22Rv1 (cell line): ENCODE results near the gene POLN.
A peak's percentile ranks its signal among the peaks of the same experiment; 100 is the strongest.

Source experiments
- H3K27ac ChIP-seq: fragments of 450-650 bp; 2 replicates; pipeline ENCODE4 v1.5.1; 2017
- ZFX ChIP-seq: fragments of 450-650 bp; IDR thresholded peaks from 2 replicates; pipeline ENCODE4 v1.6.1; 2017; ENCODE audit warnings: antibody characterized with exemption, borderline replicate concordance
- TF ChIP-seq, protein P1 (sequence below): fragments of 450-650 bp; IDR thresholded peaks from 2 replicates; pipeline ENCODE4 v1.5.1; 2017; ENCODE audit warnings: mild to moderate bottlenecking

The POLN gene

DNA sequence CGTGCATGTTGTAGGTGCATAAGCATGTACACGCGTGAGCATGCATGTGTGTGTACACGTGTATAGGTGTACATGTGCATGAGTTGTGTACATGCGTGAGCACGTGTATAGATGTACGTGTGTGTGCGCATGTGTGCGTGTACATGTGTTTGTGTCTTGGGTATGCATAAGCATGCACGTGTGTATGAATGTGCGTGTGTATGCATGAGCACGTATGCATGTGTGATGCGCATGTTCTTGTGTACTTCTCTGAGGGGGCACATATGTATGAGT is 173.8 kb downstream of the POLN start:
- TF ChIP-seq ZFX: no peak
- TF ChIP-seq, protein P1, sequence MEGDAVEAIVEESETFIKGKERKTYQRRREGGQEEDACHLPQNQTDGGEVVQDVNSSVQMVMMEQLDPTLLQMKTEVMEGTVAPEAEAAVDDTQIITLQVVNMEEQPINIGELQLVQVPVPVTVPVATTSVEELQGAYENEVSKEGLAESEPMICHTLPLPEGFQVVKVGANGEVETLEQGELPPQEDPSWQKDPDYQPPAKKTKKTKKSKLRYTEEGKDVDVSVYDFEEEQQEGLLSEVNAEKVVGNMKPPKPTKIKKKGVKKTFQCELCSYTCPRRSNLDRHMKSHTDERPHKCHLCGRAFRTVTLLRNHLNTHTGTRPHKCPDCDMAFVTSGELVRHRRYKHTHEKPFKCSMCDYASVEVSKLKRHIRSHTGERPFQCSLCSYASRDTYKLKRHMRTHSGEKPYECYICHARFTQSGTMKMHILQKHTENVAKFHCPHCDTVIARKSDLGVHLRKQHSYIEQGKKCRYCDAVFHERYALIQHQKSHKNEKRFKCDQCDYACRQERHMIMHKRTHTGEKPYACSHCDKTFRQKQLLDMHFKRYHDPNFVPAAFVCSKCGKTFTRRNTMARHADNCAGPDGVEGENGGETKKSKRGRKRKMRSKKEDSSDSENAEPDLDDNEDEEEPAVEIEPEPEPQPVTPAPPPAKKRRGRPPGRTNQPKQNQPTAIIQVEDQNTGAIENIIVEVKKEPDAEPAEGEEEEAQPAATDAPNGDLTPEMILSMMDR: no peak
- H3K27ac ChIP-seq: no peak overlapping the region

DNA sequence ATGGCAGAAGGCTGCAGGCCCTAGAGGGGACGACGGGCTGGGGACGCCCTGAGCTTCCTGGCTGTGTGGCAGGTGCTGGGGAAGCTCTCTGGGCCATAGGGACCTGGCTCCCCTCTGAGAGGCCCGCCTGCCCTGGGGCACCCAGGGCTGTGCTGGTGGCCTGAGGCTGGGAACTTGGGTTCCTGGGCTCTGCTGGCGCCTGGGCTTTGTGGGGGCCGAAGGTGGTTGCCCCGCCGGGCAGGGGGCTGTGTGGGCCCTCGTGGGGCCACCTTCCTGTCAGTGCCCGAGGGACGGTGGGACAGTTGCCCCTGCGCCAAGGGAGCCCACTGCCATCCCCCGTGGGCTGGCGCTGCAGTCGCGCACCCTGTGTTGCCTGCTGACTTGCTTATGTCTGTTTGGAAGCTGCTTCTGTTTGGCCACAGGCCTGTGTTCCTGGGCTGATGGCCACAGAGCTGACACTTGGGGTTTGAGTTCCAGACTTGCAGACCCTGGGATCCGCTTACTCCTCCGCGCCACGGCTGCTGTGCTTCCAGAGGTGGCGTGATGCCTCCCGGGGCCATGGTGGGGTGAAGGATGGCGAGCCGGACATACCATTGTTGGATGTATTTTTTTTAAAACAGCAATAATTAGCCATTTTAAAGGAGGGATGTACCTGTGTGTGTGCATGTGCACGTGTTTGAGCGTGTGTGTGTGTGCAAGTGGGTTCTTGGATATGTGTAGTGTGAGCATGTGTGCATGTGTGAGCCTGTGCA is 174.3 kb downstream of the POLN start:
- no peak overlapping the region for H3K27ac ChIP-seq
- TF ChIP-seq ZFX: no peak

GRCh38 chr4:2066571-2067445 is 175.1 kb downstream of the POLN start:
- no peak overlapping the region for H3K27ac ChIP-seq

DNA sequence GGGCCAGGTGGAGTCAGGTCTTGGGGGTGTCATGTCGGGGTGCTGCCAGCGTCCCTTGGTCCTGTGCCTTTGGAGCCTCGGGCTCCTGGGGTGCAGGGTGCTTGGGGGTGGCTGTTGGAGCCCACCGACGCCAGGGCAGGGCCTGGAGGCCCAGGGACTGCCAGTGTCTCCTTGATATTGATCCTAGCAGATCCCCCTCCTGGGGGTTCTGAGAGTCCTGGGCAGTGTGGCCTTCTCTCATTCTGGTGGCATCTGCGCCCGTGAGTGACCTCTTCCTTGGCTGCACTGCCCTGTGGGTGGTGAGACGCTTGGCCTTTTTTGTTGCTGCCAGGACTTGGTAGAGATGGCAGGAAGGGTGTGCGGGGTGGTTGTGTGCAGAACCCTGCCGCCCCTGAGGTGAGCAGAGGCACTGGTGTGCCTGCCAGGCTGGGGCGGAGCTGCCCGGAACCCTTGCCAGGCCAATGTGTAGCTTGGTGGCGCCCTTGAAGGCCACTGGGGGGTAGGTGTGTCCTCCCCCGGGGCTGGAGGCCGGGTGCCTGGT is 175.8 kb downstream of the POLN start:
- H3K27ac ChIP-seq: no peak overlapping the region
- TF ChIP-seq, protein P1: no peak
- TF ChIP-seq ZFX: no peak

More at GRCh38 chr4:2066571-2067445, 175.1 kb downstream of the POLN start:
- TF ChIP-seq, protein P1: no peak

- H3K27ac ChIP-seq: peak overlapping the region; percentile 50
- no peak for TF ChIP-seq ZFX
- TF ChIP-seq, protein P1: no peak
Observed at GRCh38 chr4:2065106-2065930, 176.6 kb downstream of the POLN start.

DNA sequence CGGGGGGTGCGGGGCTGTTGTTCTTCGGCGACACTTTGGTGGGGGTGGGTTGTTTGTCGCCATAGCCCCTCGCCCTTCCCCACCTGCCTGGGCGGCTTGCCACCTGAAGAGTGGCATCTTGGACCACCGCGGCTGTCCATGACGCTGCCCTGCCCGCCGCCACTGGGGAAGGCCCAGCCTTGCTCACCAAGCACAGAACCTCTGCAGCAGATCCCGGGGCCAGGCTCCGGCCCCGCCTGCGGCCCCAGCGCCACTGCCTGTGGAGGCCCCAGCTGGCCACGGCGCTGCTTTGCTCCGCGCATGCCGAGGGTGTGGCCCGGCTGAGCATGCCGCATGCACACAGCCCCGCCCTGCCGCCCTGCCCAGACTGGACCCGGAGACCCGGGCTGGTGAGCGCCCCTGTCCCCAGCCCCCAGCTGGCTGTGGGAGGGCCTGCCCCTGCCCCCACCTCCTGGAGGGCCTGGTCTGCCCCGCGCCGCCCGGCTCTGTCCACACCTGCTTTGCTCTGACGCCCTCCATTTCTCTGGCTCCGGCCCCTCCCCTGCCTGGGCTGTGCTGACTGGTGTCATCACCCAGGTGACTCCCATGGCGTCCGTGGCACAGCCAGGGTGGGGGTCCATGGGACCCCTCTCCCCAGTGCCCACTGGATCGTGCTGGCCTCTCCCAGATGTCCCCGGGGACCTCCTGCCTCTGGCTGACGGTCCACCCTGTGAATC is 177.5 kb downstream of the POLN start:
- H3K27ac ChIP-seq: peak overlapping the region; percentile 50
- no peak for TF ChIP-seq ZFX
- TF ChIP-seq, protein P1: no peak
